Stimulated activated CD4-positive, alpha-beta T cell treated with anti-CD3 and anti-CD28 coated beads, TNF-alpha, amount 100 ng/mL, for 24 hours (primary cell): ENCODE measurements around the gene SUPV3L1.
"Not testable (repeated sequence)": the region's sequence is repeated elsewhere in the genome, so short reads cannot be mapped to it uniquely, and the experiment has no call there.

Source experiments
- DNase-seq, 3 experiments: peaks; one replicate each; pipeline ENCODE4 v3.0.0-alpha.2; 2020; ENCODE audit warnings: low read depth in 3 of 3

SUPV3L1 gene

GRCh38 chr10:69230128-69230527 lies 50.1 kb downstream of the SUPV3L1 start:
- DNase-seq = no peak

DNA sequence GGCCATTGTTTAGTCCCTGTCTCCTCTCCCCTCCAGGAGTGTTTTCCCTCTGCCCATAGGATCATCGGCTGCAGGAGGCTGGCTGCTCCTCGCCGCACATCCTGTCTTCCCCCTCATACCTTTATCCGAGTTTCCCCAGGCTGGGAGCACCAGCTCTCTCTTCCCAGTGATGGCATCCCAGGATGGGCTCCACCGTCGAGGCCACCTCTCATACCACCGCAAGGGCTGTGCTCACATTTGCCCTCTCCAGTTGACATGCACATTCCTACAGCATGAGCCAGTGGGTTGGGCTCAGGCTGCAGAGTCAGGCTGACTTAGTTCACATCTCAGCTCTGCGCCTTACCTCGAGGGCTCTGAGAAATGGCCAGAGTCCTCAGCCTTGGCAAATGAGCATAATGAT lies 52.2 kb downstream of the SUPV3L1 start:
- DNase-seq = no peak

DNA sequence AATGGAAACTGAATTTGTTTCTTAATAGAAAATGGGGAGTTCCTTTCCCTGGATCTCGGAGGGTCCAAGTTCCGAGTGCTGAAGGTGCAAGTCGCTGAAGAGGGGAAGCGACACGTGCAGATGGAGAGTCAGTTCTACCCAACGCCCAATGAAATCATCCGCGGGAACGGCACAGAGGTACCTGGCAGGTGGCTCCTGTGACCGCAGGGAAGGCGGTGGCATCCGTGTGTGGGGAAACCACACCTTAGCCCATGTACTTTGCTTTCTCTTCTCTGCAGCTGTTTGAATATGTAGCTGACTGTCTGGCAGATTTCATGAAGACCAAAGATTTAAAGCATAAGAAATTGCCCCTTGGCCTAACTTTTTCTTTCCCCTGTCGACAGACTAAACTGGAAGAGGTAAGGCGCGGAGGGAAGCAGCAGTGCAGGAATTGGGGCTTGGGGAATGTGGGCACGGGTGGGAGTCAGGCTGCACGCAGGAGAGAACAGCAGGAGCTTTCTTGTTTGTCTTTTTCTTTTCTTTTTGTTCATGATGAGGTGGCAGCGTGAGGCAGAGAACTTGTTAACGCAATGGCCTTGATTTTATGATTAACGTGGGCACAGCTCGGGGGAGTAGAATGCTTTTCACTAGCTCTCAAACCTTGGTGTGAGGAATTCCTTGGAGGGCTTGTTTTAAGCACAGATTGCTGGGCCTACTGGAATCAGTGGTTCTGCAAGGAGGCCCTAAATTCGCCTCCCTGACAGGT lies 52.9 kb downstream of the SUPV3L1 start:
- peak in 1 of 3 experiments; percentile 4 for DNase-seq

DNA sequence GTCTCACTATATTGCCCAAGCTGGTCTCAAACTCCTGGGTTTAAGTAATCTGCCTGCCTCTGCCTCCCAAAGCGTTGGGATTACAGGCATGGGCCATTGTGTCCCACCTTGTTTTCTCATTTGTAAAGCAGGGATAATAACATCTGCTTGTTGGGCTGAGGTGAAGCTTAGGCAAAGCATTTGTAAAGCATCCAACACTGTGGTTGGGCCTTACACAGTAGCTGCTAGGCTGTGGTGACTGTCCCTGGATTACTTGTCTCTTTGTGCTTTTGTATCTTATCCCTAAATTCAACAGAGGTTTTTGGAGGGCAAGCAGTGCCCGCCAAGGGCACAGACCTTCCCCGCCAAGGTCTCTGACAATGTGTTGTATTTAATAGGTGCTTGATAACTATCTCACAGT lies 54.4 kb downstream of the SUPV3L1 start:
- DNase-seq = no peak

GRCh38 chr10:69237528-69238159 lies 57.6 kb downstream of the SUPV3L1 start:
- peak; percentile 73 to 87 (median 81) for DNase-seq

DNA sequence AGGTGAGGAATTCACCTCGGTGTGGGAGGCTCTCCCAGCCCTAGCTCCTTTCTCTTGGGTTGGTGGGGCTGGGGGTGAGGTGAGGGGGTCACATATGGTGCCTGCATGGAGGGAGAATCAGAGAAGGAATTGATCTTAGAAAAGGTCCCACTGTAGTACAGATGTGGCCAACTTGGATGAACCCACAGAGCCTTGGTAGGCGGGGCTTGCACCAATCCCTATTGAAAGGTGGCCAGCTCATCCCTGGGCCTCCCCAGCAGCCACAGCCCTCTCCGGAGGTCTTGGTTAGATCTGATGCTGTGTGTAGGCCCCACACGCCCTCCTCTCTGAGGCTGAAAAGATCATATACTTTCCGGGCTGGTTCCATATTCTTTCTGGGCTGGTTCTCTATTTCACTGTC lies 59.1 kb downstream of the SUPV3L1 start:
- DNase-seq = no peak

GRCh38 chr10:69239816-69240434 lies 59.9 kb downstream of the SUPV3L1 start:
- no peak for DNase-seq

- DNase-seq = no peak
Measured at GRCh38 chr10:69240455-69240854, 60.4 kb downstream of the SUPV3L1 start.

DNA sequence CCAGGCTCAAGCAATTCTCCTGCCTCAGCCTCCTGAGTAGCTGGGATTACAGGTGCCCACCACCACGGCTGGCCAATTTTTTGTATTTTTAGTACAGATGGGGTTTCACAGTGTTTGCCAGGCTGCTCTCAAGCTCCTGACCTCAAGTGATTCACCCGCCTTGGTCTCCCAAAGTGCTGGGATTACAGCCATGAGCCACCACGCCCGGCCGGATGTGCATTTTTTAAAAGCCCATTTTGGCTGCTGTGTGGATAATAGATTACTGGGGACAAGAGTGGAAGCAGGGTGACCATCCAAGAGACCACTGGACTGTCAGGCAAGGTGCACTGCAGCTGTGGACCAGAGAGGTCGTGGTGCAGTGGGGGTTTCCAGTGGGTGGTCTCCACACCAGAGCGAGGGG lies 61.5 kb downstream of the SUPV3L1 start:
- no peak for DNase-seq

- no peak for DNase-seq
Measured at GRCh38 chr10:69242040-69242851, 62.2 kb downstream of the SUPV3L1 start.

- no peak for DNase-seq
Measured at GRCh38 chr10:69242852-69243212, 62.8 kb downstream of the SUPV3L1 start.

GRCh38 chr10:69243817-69244216 lies 63.8 kb downstream of the SUPV3L1 start:
- DNase-seq = no peak

GRCh38 chr10:69246036-69246435 lies 66.0 kb downstream of the SUPV3L1 start:
- DNase-seq = no peak

GRCh38 chr10:69246581-69247312 lies 66.7 kb downstream of the SUPV3L1 start:
- no peak for DNase-seq

DNA sequence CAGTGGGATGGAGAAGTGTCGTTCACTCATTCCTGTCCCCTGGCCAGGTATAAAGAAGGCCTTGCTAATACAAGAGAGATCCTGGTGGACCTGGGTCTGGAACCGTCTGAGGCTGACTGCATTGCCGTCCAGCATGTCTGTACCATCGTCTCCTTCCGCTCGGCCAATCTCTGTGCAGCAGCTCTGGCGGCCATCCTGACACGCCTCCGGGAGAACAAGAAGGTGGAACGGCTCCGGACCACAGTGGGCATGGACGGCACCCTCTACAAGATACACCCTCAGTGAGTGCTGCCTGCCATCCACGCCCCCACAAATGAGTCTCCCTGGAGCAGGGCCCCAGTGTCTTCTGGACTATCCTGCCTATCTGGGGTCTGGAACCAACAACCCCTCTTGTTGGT lies 67.3 kb downstream of the SUPV3L1 start:
- no peak for DNase-seq

GRCh38 chr10:69248117-69248730 lies 68.2 kb downstream of the SUPV3L1 start:
- no peak for DNase-seq

- DNase-seq = no peak
Measured at GRCh38 chr10:69250041-69250440, 70.0 kb downstream of the SUPV3L1 start.

DNA sequence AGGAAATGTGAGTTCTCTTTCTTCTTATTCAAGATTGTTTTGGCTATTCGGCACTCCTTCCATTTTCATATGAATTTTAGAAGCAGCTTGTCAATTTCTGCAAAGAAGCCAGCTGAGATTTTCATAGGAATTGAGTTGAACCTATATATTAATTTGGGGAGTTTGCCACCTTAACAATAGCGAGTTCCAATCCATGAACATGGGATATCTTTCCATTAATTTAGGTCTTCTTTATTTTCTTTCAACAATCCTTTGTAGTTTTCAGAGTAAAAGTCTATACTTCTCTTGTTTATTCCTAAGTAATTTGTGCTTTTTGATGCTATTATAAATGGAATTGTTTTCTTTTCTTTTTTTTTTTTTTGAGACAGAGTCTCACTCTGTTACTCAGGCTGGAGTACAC lies 71.4 kb downstream of the SUPV3L1 start:
- not testable (repeated sequence) for DNase-seq

- no peak for DNase-seq
Measured at GRCh38 chr10:69253171-69253570, 73.1 kb downstream of the SUPV3L1 start.

- no peak for DNase-seq
Measured at GRCh38 chr10:69254877-69255276, 74.8 kb downstream of the SUPV3L1 start.
